GM23338 (cell line): ENCODE data around the gene SEMA4C. TPM values are rescaled to one million over a fixed set of nuclear protein-coding genes. Genes with fewer than 3 reads are reported as not detected.

ENCODE experiments used
- ATAC-seq: fragments of 200-7000 bp; cut with Tn5 transposase; 3 replicates; pipeline ENCODE4 v1.9.1; 2020
- DNase-seq: peaks from one replicate; pipeline ENCODE4 v3.0.0-alpha.2; 2015; ENCODE audit warnings: low spot score
- H2AFZ ChIP-seq: fragments of 200-600 bp; sonication (generic); 2 replicates; pipeline ENCODE4 v1.8.0; 2016; ENCODE audit warnings: antibody characterized with exemption, mild to moderate bottlenecking, moderate library complexity
- H3F3A ChIP-seq: fragments of 200-600 bp; sonication (generic); replicated peaks from 2 replicates; pipeline ENCODE4 v1.8.0; 2017; ENCODE audit warnings: antibody characterized with exemption, mixed run types, low read depth
- H3K27ac ChIP-seq: fragments of 200-600 bp; sonication (generic); 2 replicates; pipeline ENCODE4 v1.6.1; 2016; ENCODE audit warnings: low read depth
- H3K27me3 ChIP-seq: fragments of 200-600 bp; sonication (generic); 2 replicates; pipeline ENCODE4 v1.8.0; 2016; ENCODE audit warnings: mild to moderate bottlenecking, mixed run types, moderate library complexity; ENCODE audit not compliant: insufficient read depth
- H3K36me3 ChIP-seq: fragments of 200-600 bp; sonication (generic); 2 replicates; pipeline ENCODE4 v1.8.0; 2016; ENCODE audit warnings: mild to moderate bottlenecking; ENCODE audit not compliant: insufficient read depth
- H3K4me1 ChIP-seq: fragments of 200-600 bp; sonication (generic); 2 replicates; pipeline ENCODE4 v1.8.0; 2016; ENCODE audit warnings: mild to moderate bottlenecking, moderate library complexity; ENCODE audit not compliant: insufficient read depth
- H3K4me2 ChIP-seq: fragments of 200-600 bp; sonication (generic); 2 replicates; pipeline ENCODE4 v1.7.1; 2017; ENCODE audit warnings: mixed run types
- H3K4me3 ChIP-seq: fragments of 200-600 bp; sonication (generic); 2 replicates; pipeline ENCODE4 v1.6.1; 2016; ENCODE audit warnings: mixed run types
- H3K79me2 ChIP-seq: fragments of 200-600 bp; sonication (generic); replicated peaks from 2 replicates; pipeline ENCODE4 v1.8.0; 2017; ENCODE audit warnings: mild to moderate bottlenecking; ENCODE audit not compliant: insufficient read depth
- H3K9me2 ChIP-seq: fragments of 200-600 bp; sonication (generic); 2 replicates; pipeline ENCODE4 v1.8.0; 2017; ENCODE audit not compliant: insufficient read depth
- H4K20me1 ChIP-seq: fragments of 200-600 bp; sonication (generic); replicated peaks from 2 replicates; pipeline ENCODE4 v1.8.0; 2017; ENCODE audit warnings: mild to moderate bottlenecking; ENCODE audit not compliant: insufficient read depth
- H3K27ac Mint-ChIP-seq: 2 replicates; pipeline ENCODE4 v1.8.0; 2020; ENCODE audit warnings: inconsistent platforms, mild to moderate bottlenecking, moderate library complexity, mixed read lengths
- H3K27me3 Mint-ChIP-seq: 3 replicates; pipeline ENCODE4 v1.8.0; 2022; ENCODE audit warnings: low read depth, mild to moderate bottlenecking, moderate library complexity, mixed read lengths, inconsistent platforms; ENCODE audit not compliant: insufficient read depth, poor library complexity
- H3K36me3 Mint-ChIP-seq: 3 replicates; pipeline ENCODE4 v1.8.0; 2021; ENCODE audit warnings: low read depth, mild to moderate bottlenecking, inconsistent platforms, moderate library complexity, mixed read lengths
- H3K4me1 Mint-ChIP-seq: 3 replicates; pipeline ENCODE4 v1.8.0; 2020; ENCODE audit warnings: mild to moderate bottlenecking, inconsistent platforms, mixed read lengths
- H3K4me3 Mint-ChIP-seq: 3 replicates; pipeline ENCODE4 v1.8.0; 2021; ENCODE audit warnings: moderate library complexity, mild to moderate bottlenecking, inconsistent platforms, mixed read lengths
- H3K9me3 Mint-ChIP-seq: 3 replicates; pipeline ENCODE4 v1.8.0; 2020; ENCODE audit warnings: moderate library complexity, mild to moderate bottlenecking, inconsistent platforms, mixed read lengths
- CREB1 ChIP-seq: fragments of 250-450 bp; sonication (Bioruptor Pico); IDR thresholded peaks from 2 replicates; pipeline ENCODE4 v1.5.0; 2020; ENCODE audit warnings: low read depth, mild to moderate bottlenecking, moderate library complexity
- EZH2 ChIP-seq: fragments of 200-600 bp; sonication (generic); IDR thresholded peaks from one replicate; pipeline ENCODE4 v1.8.0; 2017; ENCODE audit warnings: antibody characterized with exemption, mild to moderate bottlenecking, low read depth; ENCODE audit not compliant: unreplicated experiment
- JUNB ChIP-seq: IDR thresholded peaks from one replicate; pipeline ENCODE4 v1.6.1; 2016; ENCODE audit warnings: antibody characterized with exemption; ENCODE audit not compliant: unreplicated experiment
- NANOG ChIP-seq: IDR thresholded peaks from 2 replicates; pipeline ENCODE4 v1.6.1; 2016; ENCODE audit warnings: antibody characterized with exemption, borderline replicate concordance
- POLR2AphosphoS5 ChIP-seq: IDR thresholded peaks from 2 replicates; pipeline ENCODE4 v1.6.1; 2016; ENCODE audit warnings: antibody characterized with exemption, low read depth
- ZNF114 ChIP-seq: fragments of 250-450 bp; sonication (Bioruptor Pico); IDR thresholded peaks from 2 replicates; pipeline ENCODE4 v1.5.0; 2020; ENCODE audit warnings: mild to moderate bottlenecking, moderate library complexity
- ZNF331 ChIP-seq: fragments of 250-450 bp; sonication (Bioruptor Pico); IDR thresholded peaks from 2 replicates; pipeline ENCODE4 v1.5.0; 2020; ENCODE audit warnings: low read depth, mild to moderate bottlenecking, moderate library complexity
- polyA plus RNA-seq: library from polyadenylated mRNA; unstranded; fragments of >200 nt; fragmentation: Nextera tagmentation; extraction: Ambion mirVana; gene quantifications from 2 replicates; pipeline ENCODE4 v1.2.1, GENCODE V29; 2016
- total RNA-seq: library from RNA; depleted of rRNA; stranded (reverse); fragments of >200 nt; shearing (Covaris generic); gene quantifications from 2 replicates; pipeline ENCODE4 v1.2.3, GENCODE V29; 2014
- TF ChIP-seq, protein P1 (sequence below): fragments of 250-450 bp; sonication (Bioruptor Pico); IDR thresholded peaks from 2 replicates; pipeline ENCODE4 v1.5.0; 2020; ENCODE audit warnings: mild to moderate bottlenecking, moderate library complexity
- TF ChIP-seq, protein P2 (sequence below): IDR thresholded peaks from 2 replicates; pipeline ENCODE4 v1.6.1; 2016; ENCODE audit warnings: antibody characterized with exemption

SEMA4C gene
- total and polyA plus RNA-seq, 2 experiments from 2014 or later = 16.8 to 80.7 TPM

DNA sequence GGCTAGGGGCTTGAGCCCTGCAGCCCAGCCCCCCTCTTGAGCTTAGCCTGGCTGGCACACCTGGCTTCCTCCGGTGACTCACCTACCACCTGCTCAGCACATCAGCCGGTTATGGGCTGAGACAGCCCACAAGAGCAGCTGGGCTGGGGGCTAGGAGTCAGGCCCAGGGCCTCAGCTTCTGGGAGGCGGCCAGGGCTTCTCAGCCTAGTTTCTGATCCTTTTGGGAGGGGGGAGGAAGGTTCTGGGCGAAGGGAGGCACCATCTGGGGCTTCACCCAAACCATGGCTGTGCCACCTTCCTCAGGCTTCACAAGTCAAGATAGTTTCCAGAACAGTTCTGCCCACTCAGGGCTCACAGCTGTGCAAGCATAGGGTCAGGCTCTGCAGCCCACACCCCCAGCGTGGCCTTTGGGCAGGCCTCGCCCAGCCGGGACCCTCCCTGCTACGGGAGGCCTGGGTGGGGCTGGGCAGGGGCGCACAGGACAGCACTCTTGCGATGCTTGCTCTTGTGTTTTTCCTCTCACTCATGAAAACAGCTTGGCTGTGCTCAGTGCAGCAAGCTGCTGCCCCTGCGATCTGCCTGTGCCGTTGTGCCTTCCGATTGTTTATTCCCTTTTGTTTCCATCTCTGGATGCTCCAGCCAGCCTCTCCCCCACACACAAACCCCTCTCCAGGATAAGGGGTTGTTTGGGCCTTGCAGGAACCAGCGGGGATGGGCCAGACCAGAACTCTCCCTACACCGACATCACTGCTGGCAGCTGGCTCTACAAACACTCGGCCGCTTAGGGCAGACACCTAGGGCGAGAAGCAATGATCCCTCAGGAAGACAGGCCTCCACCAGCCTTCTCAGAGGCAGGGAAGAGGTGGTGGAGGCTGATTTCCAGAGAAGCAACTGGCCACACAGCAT is 26.1 kb upstream of the SEMA4C start (continued):
- TF ChIP-seq, protein P1, sequence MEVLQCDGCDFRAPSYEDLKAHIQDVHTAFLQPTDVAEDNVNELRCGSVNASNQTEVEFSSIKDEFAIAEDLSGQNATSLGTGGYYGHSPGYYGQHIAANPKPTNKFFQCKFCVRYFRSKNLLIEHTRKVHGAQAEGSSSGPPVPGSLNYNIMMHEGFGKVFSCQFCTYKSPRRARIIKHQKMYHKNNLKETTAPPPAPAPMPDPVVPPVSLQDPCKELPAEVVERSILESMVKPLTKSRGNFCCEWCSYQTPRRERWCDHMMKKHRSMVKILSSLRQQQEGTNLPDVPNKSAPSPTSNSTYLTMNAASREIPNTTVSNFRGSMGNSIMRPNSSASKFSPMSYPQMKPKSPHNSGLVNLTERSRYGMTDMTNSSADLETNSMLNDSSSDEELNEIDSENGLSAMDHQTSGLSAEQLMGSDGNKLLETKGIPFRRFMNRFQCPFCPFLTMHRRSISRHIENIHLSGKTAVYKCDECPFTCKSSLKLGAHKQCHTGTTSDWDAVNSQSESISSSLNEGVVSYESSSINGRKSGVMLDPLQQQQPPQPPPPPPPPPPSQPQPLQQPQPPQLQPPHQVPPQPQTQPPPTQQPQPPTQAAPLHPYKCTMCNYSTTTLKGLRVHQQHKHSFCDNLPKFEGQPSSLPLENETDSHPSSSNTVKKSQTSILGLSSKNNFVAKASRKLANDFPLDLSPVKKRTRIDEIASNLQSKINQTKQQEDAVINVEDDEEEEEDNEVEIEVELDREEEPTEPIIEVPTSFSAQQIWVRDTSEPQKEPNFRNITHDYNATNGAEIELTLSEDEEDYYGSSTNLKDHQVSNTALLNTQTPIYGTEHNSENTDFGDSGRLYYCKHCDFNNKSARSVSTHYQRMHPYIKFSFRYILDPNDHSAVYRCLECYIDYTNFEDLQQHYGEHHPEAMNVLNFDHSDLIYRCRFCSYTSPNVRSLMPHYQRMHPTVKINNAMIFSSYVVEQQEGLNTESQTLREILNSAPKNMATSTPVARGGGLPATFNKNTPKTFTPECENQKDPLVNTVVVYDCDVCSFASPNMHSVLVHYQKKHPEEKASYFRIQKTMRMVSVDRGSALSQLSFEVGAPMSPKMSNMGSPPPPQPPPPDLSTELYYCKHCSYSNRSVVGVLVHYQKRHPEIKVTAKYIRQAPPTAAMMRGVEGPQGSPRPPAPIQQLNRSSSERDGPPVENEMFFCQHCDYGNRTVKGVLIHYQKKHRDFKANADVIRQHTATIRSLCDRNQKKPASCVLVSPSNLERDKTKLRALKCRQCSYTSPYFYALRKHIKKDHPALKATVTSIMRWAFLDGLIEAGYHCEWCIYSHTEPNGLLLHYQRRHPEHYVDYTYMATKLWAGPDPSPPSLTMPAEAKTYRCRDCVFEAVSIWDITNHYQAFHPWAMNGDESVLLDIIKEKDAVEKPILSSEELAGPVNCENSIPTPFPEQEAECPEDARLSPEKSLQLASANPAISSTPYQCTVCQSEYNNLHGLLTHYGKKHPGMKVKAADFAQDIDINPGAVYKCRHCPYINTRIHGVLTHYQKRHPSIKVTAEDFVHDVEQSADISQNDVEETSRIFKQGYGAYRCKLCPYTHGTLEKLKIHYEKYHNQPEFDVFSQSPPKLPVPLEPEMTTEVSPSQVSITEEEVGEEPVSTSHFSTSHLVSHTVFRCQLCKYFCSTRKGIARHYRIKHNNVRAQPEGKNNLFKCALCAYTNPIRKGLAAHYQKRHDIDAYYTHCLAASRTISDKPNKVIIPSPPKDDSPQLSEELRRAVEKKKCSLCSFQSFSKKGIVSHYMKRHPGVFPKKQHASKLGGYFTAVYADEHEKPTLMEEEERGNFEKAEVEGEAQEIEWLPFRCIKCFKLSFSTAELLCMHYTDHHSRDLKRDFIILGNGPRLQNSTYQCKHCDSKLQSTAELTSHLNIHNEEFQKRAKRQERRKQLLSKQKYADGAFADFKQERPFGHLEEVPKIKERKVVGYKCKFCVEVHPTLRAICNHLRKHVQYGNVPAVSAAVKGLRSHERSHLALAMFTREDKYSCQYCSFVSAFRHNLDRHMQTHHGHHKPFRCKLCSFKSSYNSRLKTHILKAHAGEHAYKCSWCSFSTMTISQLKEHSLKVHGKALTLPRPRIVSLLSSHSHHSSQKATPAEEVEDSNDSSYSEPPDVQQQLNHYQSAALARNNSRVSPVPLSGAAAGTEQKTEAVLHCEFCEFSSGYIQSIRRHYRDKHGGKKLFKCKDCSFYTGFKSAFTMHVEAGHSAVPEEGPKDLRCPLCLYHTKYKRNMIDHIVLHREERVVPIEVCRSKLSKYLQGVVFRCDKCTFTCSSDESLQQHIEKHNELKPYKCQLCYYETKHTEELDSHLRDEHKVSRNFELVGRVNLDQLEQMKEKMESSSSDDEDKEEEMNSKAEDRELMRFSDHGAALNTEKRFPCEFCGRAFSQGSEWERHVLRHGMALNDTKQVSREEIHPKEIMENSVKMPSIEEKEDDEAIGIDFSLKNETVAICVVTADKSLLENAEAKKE = no peak
- TF ChIP-seq ZNF331 (no peak), POLR2AphosphoS5 (no peak), CREB1 (CRISPR knock-in tag) (no peak)
- TF ChIP-seq, protein P2, sequence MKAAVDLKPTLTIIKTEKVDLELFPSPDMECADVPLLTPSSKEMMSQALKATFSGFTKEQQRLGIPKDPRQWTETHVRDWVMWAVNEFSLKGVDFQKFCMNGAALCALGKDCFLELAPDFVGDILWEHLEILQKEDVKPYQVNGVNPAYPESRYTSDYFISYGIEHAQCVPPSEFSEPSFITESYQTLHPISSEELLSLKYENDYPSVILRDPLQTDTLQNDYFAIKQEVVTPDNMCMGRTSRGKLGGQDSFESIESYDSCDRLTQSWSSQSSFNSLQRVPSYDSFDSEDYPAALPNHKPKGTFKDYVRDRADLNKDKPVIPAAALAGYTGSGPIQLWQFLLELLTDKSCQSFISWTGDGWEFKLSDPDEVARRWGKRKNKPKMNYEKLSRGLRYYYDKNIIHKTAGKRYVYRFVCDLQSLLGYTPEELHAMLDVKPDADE = no peak

DNA sequence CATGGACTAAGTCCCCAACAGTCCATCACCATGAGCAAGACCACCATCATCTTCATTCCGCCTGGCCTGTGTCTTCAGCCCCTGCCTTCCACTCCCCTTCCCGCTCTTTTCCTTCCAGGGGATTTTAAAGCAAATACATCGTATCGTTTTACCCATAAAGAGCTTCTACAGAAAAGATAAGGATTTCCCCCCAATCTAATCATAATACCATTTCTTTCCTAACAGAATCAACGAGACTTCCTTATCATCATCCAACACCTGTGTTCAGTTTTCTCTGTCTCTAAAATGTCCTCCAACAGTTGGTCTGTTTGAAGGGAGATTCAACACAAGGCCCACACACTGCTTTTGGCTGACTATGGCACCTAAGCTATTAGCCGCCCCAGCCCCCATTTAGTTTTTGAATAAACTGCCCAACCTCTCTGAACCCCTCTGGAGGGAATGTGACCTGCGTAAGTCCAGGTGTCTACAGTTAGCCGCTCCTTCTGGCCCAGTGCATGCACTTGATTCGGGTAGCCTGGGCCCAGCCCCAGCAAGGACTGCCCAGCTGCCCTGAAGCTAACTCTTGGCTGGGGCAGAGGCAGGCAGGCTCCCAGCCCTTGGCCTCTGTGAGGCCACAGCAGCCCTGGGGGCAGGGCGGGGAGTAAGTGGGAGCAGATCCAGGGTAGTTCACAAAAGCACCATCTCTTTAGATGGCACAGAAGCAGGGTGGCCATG is 25.3 kb upstream of the SEMA4C start:
- H3K4me2 ChIP-seq = peak overlapping the region; percentile 38; the same call in 1 of the 2 replicates
- no peak for TF ChIP-seq NANOG
- TF ChIP-seq, protein P2 = no peak
- no peak for TF ChIP-seq ZNF114
- TF ChIP-seq JUNB = no peak
- no peak for TF ChIP-seq EZH2
- TF ChIP-seq POLR2AphosphoS5 = no peak
- TF ChIP-seq ZNF331 = no peak

More for the DNA sequence above, 25.3 kb upstream of the SEMA4C start:
- no peaks in the 10 kb centered on the region for H3K27me3 ChIP-seq
- DNase-seq = no peak
- H3K79me2 ChIP-seq = no peaks in the 10 kb centered on the region
- H3K36me3 Mint-ChIP-seq = no peaks in the 10 kb centered on the region
- H3K4me1 ChIP-seq = peaks cover 10% of the 10 kb centered on the region
- no peaks in the 10 kb centered on the region for H3K9me2 ChIP-seq
- peaks cover 16% of the 10 kb centered on the region for H3K27me3 Mint-ChIP-seq
- H2AFZ ChIP-seq = peak overlapping the region; percentile 61
- H3K9me3 Mint-ChIP-seq = no peaks in the 10 kb centered on the region
- H3K4me1 Mint-ChIP-seq = peaks cover 27% of the 10 kb centered on the region
- no peak overlapping the region for H3K4me3 Mint-ChIP-seq
- no peak overlapping the region for H3K4me3 ChIP-seq
- H4K20me1 ChIP-seq = no peaks in the 10 kb centered on the region
- H3K27ac ChIP-seq = no peak overlapping the region
- peak; percentile 45 for ATAC-seq
- no peak overlapping the region for H3K27ac Mint-ChIP-seq
- no peaks in the 10 kb centered on the region for H3F3A ChIP-seq
- H3K36me3 ChIP-seq = no peaks in the 10 kb centered on the region
